Activated B cell treated with CpG ODN at 0.5 μM for 24 hours (primary cell): Measurements from ENCODE around the gene TGFBR2. TPM values are rescaled to one million over a fixed set of nuclear protein-coding genes. Genes with fewer than 3 reads are reported as not detected.
A peak's percentile ranks its signal among the peaks of the same experiment; 100 is the strongest.

Source experiments
- ATAC-seq: fragments of 200-7000 bp; cut with Tn5 transposase; one replicate; pipeline ENCODE4 v1.10.0; 2021; ENCODE audit warnings: low read depth, mild to moderate bottlenecking, moderate library complexity
- CTCF ChIA-PET: fragments of 350-600 bp; sonication (Branson Sonifier 250); formaldehyde crosslinking; loops from one replicate; lab custom pipeline; 2021; ENCODE audit warnings: antibody characterized with exemption; lab: Charles Lee
- POLR2A ChIA-PET: fragments of 350-600 bp; sonication (Branson Sonifier 250); formaldehyde crosslinking; loops from one replicate; lab custom pipeline; 2021; ENCODE audit warnings: antibody characterized with exemption; lab: Charles Lee
- DNase-seq: peaks from one replicate; pipeline ENCODE4 v3.0.0; 2022
- H3K27ac Mint-ChIP-seq: one replicate; pipeline ENCODE4 v1.8.0; 2020; ENCODE audit warnings: mixed read lengths
- H3K27me3 Mint-ChIP-seq: one replicate; pipeline ENCODE4 v1.8.0; 2021; ENCODE audit warnings: mixed read lengths
- H3K36me3 Mint-ChIP-seq: one replicate; pipeline ENCODE4 v1.8.0; 2021; ENCODE audit warnings: low read depth, mixed read lengths
- H3K4me1 Mint-ChIP-seq: one replicate; pipeline ENCODE4 v1.8.0; 2021; ENCODE audit warnings: mixed read lengths
- H3K4me3 Mint-ChIP-seq: one replicate; pipeline ENCODE4 v1.8.0; 2020; ENCODE audit warnings: mild to moderate bottlenecking, mixed read lengths
- H3K9me3 Mint-ChIP-seq: one replicate; pipeline ENCODE4 v1.8.0; 2020; ENCODE audit warnings: mixed read lengths
- intact Hi-C: fragments of 100-400 bp; cut with micrococcal nuclease; formaldehyde crosslinking; loops from one replicate; pipeline ENCODE4 v1.15.1; 2024
- total RNA-seq: library from RNA; stranded (reverse); gene quantifications from 2 replicates; pipeline ENCODE4 v1.2.3, GENCODE V29; 2022
- TF ChIP-seq, protein P1 (sequence below): fragments of 200-600 bp; IDR thresholded peaks from one replicate; pipeline ENCODE4 v1.8.0; 2022; ENCODE audit warnings: antibody characterized with exemption, mild to moderate bottlenecking

Gene TGFBR2
- total RNA-seq: 99.1 and 104 TPM in 2 replicates

DNA sequence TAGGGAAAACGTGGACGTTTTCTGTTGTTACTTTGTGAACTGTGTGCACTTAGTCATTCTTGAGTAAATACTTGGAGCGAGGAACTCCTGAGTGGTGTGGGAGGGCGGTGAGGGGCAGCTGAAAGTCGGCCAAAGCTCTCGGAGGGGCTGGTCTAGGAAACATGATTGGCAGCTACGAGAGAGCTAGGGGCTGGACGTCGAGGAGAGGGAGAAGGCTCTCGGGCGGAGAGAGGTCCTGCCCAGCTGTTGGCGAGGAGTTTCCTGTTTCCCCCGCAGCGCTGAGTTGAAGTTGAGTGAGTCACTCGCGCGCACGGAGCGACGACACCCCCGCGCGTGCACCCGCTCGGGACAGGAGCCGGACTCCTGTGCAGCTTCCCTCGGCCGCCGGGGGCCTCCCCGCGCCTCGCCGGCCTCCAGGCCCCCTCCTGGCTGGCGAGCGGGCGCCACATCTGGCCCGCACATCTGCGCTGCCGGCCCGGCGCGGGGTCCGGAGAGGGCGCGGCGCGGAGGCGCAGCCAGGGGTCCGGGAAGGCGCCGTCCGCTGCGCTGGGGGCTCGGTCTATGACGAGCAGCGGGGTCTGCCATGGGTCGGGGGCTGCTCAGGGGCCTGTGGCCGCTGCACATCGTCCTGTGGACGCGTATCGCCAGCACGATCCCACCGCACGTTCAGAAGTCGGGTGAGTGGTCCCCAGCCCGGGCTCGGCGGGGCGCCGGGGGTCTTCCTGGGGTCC lies at the start of gene TGFBR2:
Gene TGFBR2 (plus strand): TSS at position 301 of the 731 bp plus-strand sequence. CDS start 283 bp downstream, at position 584.
- no peaks in the 10 kb centered on the region for H3K9me3 Mint-ChIP-seq
- intact Hi-C loops: loop anchor here (1.0 to 10.0 kb wide), 13 partner anchors 17 to 1348 kb away; partner anchors contain the start of gene STT3B
- peak within 1 kb of the TSS; percentile 97 for H3K4me3 Mint-ChIP-seq
- ATAC-seq (peak; percentile 81), DNase-seq (peak; percentile 84)
- H3K27me3 Mint-ChIP-seq: no peaks in the 10 kb centered on the region
- CTCF ChIA-PET: interaction anchor here (0.6 to 2.9 kb wide), 12 partner anchors 16 to 410 kb away, joined by 3 to 15 read pairs (median 6); no protein-coding TSS in a partner anchor
- peak within 1 kb of the TSS; percentile 99 for H3K27ac Mint-ChIP-seq
- TF ChIP-seq, protein P1, sequence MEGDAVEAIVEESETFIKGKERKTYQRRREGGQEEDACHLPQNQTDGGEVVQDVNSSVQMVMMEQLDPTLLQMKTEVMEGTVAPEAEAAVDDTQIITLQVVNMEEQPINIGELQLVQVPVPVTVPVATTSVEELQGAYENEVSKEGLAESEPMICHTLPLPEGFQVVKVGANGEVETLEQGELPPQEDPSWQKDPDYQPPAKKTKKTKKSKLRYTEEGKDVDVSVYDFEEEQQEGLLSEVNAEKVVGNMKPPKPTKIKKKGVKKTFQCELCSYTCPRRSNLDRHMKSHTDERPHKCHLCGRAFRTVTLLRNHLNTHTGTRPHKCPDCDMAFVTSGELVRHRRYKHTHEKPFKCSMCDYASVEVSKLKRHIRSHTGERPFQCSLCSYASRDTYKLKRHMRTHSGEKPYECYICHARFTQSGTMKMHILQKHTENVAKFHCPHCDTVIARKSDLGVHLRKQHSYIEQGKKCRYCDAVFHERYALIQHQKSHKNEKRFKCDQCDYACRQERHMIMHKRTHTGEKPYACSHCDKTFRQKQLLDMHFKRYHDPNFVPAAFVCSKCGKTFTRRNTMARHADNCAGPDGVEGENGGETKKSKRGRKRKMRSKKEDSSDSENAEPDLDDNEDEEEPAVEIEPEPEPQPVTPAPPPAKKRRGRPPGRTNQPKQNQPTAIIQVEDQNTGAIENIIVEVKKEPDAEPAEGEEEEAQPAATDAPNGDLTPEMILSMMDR: no peak
- POLR2A ChIA-PET: interaction anchor here (0.6 to 4.9 kb wide), 40 partner anchors 9 to 926 kb away, joined by 3 to 79 read pairs (median 7); no protein-coding TSS in a partner anchor
- peaks cover 35% of the 10 kb centered on the region for H3K36me3 Mint-ChIP-seq
- H3K4me1 Mint-ChIP-seq: peaks cover 85% of the 10 kb centered on the region

DNA sequence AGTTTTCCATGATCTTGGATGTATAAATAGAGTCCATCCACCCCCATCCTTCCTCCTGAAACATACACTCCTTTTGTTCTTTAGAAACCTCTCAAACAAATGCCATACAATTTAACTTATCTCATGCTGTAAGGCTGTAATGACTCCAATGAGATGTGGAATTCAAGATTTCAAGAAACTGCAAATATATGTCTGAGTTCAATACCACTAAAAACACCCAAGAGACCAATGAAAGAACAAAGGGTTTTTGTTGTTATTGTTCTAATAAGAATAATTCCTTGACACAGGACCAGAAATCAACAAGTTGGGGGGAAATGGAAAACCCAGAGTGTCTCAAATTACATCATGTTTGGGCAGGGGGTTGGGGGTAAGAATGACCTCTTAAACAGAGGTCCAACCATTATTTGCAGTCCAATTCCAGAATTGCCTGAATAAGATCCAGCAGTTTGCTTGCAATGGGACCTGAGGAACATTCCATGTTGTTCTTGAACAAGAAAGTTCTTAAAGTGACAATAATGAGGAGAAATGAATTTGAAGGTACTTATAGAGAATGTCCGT lies 48.6 kb upstream of the TGFBR2 start:
- intact Hi-C loops: no loop called here

DNA sequence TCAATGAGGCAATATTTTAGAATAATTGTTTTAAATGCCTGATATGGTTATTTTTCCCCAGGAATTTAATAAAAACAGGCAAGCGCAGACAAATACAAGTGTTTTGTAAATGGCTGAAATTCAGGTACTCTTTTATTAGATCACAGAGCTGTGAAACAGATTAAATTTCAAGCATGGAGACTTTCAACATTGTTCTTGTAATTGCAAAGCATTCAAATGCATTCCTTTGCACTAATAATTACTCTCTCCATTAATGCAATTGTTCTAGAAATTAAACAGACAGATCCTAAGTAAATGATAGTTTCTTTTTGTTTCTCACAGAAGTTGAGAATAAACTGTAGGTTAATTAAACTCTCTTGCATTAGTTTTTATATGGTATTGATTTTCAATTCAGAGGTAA lies 42.4 kb upstream of the TGFBR2 start:
- ChIA-PET CTCF (no interaction called here), POLR2A (no interaction called here)
- intact Hi-C loops: no loop called here
- ATAC-seq (no peak), DNase-seq (no peak)
- H3K4me1 Mint-ChIP-seq: no peaks in the 10 kb centered on the region
- H3K27ac Mint-ChIP-seq: no peak overlapping the region
- H3K9me3 Mint-ChIP-seq: no peaks in the 10 kb centered on the region
- H3K36me3 Mint-ChIP-seq: no peaks in the 10 kb centered on the region
- H3K4me3 Mint-ChIP-seq: no peak overlapping the region
- no peaks in the 10 kb centered on the region for H3K27me3 Mint-ChIP-seq
- TF ChIP-seq, protein P1: no peak

More for the DNA sequence above, 48.6 kb upstream of the TGFBR2 start:
- Mint-ChIP-seq H3K9me3 (no peaks in the 10 kb centered on the region), H3K27me3 (no peaks in the 10 kb centered on the region), H3K4me3 (no peak overlapping the region), H3K27ac (no peak overlapping the region), H3K36me3 (no peaks in the 10 kb centered on the region), H3K4me1 (peaks cover 10% of the 10 kb centered on the region)
- ATAC-seq (no peak), DNase-seq (no peak)
- TF ChIP-seq, protein P1: no peak
- POLR2A ChIA-PET: no interaction called here
- CTCF ChIA-PET: no interaction called here

DNA sequence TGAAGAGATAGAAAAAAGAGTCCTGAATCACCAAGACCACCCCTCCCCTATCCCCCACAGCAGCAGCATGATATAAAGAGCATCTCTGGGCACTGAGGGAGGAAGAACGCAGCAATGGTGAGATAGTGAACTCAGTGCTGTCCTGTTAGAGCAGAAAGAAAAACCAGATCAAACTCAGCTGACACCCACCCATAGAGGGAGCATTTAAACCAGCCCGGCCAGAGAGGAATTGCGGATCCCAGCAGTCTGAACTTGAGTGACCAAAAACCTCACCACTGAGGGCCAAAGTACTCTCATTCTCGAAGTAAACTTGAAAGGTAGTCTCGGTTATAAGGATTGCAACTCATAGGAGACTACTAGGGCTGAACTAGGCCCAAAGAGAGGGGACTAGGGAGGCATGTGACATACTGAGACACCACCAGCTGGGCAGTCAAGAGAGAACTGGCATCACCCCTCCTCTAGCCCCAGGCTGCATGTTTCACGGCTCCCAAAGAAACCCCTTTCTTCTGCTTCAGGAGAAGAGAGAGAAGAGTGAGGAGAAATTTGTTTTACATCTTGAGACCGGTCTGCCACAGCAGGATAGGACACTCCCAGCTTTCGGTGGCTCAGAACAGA lies 39.2 kb upstream of the TGFBR2 start:
- intact Hi-C loops: no loop called here
- ChIA-PET POLR2A (no interaction called here), CTCF (no interaction called here)
- Mint-ChIP-seq H3K27me3 (no peaks in the 10 kb centered on the region), H3K9me3 (no peaks in the 10 kb centered on the region), H3K27ac (no peak overlapping the region), H3K36me3 (no peaks in the 10 kb centered on the region), H3K4me3 (no peak overlapping the region), H3K4me1 (no peaks in the 10 kb centered on the region)
- DNase-seq (no peak), ATAC-seq (no peak)
- TF ChIP-seq, protein P1: no peak

DNA sequence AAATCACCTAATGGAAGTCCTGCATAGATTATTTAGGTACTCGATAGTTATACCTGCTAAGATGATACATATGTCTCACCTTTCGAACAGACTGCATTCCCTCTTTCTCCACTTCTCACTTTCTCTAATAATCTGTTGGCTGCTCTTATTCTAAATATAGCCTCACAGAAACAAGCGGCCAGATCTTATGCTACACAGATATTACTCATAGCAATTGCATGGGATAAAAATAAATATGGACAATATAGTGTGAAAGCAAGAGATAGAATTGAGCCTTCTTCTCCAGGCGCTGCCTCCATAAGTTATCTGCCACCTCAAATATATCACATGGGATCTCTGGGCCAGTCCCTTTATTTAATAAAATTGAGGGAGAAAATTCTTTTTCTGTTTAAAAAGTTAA lies 29.5 kb upstream of the TGFBR2 start:
- Mint-ChIP-seq H3K27ac (no peak overlapping the region), H3K27me3 (no peaks in the 10 kb centered on the region), H3K36me3 (no peaks in the 10 kb centered on the region), H3K4me1 (peaks cover 27% of the 10 kb centered on the region), H3K4me3 (no peak overlapping the region), H3K9me3 (peaks cover 3% of the 10 kb centered on the region)
- intact Hi-C loops: no loop called here
- no peak for DNase-seq
- CTCF ChIA-PET: no interaction called here
- TF ChIP-seq, protein P1: no peak
- no peak for ATAC-seq
- POLR2A ChIA-PET: no interaction called here
